OCI-LY3 (cell line): ENCODE measurements around the gene OAF.

Experiments used
- CTCF ChIP-seq: fragments of 200-600, 300-600 bp; sonication (generic); IDR thresholded peaks from 2 replicates; pipeline ENCODE4 v1.5.1; 2014; ENCODE audit warnings: antibody characterized with exemption, low read length, low read depth
- EZH2phosphoT487 ChIP-seq: fragments of 200-600 bp; shearing (Covaris generic); IDR thresholded peaks from 2 replicates; pipeline ENCODE4 v1.6.1; 2018; ENCODE audit warnings: antibody characterized with exemption, mixed run types, low read depth

DNA sequence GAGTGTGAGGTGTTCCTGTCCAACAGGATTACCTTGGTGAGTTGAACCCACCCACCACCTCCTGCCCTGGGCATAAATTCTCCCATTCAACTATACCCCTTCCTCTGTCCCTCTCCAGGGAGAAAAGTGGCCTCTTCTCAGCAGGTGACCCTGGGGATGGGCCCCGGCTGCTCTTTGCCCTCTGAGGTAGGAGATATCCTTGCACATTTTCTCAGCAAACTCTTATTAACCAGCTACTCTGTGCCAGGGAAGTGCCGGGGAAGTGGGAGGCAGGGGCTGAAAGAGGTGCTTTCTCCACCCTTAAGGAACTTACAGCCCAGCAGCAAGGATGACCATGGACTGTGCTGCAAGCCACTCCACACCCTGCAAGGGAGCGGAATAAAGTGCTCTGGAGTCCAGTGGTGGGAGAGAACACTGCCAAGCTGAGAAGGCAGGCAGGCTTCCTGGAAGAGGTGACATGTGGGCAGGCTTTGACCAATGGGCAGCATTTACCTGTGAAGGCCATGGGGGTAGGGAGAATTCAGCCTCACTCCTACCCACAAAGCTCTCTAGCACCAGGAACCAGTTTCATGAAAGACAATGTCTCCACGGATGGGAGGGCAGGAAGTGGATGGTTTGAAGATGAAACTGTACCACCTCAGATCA, 21.9 kb upstream of the OAF start:
- no peak for TF ChIP-seq CTCF
- no peak for TF ChIP-seq EZH2phosphoT487
